HEK293T (cell line): ENCODE measurements around the gene SIGLEC12.
"Not testable (repeated sequence)": the region's sequence is repeated elsewhere in the genome, so short reads cannot be mapped to it uniquely, and the experiment has no call there.

ENCODE experiments used
- CTCF ChIA-PET: fragments of 350-600 bp; formaldehyde crosslinking; extraction: SDS; loops from one replicate; lab custom pipeline; 2021; ENCODE audit warnings: antibody characterized with exemption, inconsistent platforms; lab: Yijun Ruan, JAX
- POLR2A ChIA-PET: fragments of 350-600 bp; formaldehyde crosslinking; extraction: SDS; loops from one replicate; lab custom pipeline; 2020; ENCODE audit warnings: antibody characterized with exemption, inconsistent platforms; lab: Yijun Ruan, JAX
- DNase-seq: peaks from one replicate; pipeline ENCODE4 v3.0.0; 2012; ENCODE audit warnings: mixed read lengths; ENCODE audit errors: extremely low spot score
- ARNT ChIP-seq: fragments of 450-650 bp; IDR thresholded peaks from 2 replicates; pipeline ENCODE4 v1.6.1; 2017; ENCODE audit warnings: mild to moderate bottlenecking
- BHLHE40 ChIP-seq: fragments of 450-650 bp; IDR thresholded peaks from 2 replicates; pipeline ENCODE4 v1.6.1; 2016; ENCODE audit warnings: mild to moderate bottlenecking, moderate library complexity, borderline replicate concordance
- CTBP1 ChIP-seq: fragments of 450-650 bp; IDR thresholded peaks from 2 replicates; pipeline ENCODE4 v1.6.1; 2016; ENCODE audit warnings: borderline replicate concordance
- ELF4 ChIP-seq: fragments of 450-650 bp; IDR thresholded peaks from 2 replicates; pipeline ENCODE4 v1.6.1; 2017; ENCODE audit warnings: antibody characterized with exemption
- FOXA1 ChIP-seq: fragments of 450-650 bp; IDR thresholded peaks from 2 replicates; pipeline ENCODE4 v1.6.1; 2016; ENCODE audit warnings: mild to moderate bottlenecking
- FOXK2 ChIP-seq: fragments of 450-650 bp; IDR thresholded peaks from 2 replicates; pipeline ENCODE4 v1.6.1; 2016; ENCODE audit warnings: mild to moderate bottlenecking
- FOXM1 ChIP-seq: fragments of 450-650 bp; IDR thresholded peaks from 2 replicates; pipeline ENCODE4 v1.6.1; 2017; ENCODE audit warnings: mild to moderate bottlenecking, borderline replicate concordance
- HDGF ChIP-seq: fragments of 450-650 bp; IDR thresholded peaks from 2 replicates; pipeline ENCODE4 v1.6.1; 2017; ENCODE audit warnings: antibody characterized with exemption, borderline replicate concordance
- L3MBTL2 ChIP-seq: fragments of 450-650 bp; conservative IDR thresholded peaks from 2 replicates; pipeline ENCODE4 v1.6.1; 2016; ENCODE audit warnings: mild to moderate bottlenecking
- LEF1 ChIP-seq: fragments of 450-650 bp; IDR thresholded peaks from 2 replicates; pipeline ENCODE4 v1.6.1; 2017; ENCODE audit warnings: mild to moderate bottlenecking, borderline replicate concordance
- NFRKB ChIP-seq: fragments of 450-650 bp; IDR thresholded peaks from 2 replicates; pipeline ENCODE4 v1.6.1; 2016; ENCODE audit warnings: mild to moderate bottlenecking, moderate library complexity
- SP1 ChIP-seq: fragments of 450-650 bp; IDR thresholded peaks from 2 replicates; pipeline ENCODE4 v1.6.1; 2017
- SUZ12 ChIP-seq: fragments of 450-650 bp; IDR thresholded peaks from 2 replicates; pipeline ENCODE4 v1.6.1; 2016; ENCODE audit warnings: mild to moderate bottlenecking
- TARDBP ChIP-seq: fragments of 450-650 bp; IDR thresholded peaks from 2 replicates; pipeline ENCODE4 v1.6.1; 2016
- ZNF384 ChIP-seq: fragments of 450-650 bp; IDR thresholded peaks from 2 replicates; pipeline ENCODE4 v1.6.1; 2016
- TF ChIP-seq, protein P1 (sequence below): fragments of 450-650 bp; IDR thresholded peaks from 2 replicates; pipeline ENCODE4 v1.6.1; 2016

Gene SIGLEC12

DNA sequence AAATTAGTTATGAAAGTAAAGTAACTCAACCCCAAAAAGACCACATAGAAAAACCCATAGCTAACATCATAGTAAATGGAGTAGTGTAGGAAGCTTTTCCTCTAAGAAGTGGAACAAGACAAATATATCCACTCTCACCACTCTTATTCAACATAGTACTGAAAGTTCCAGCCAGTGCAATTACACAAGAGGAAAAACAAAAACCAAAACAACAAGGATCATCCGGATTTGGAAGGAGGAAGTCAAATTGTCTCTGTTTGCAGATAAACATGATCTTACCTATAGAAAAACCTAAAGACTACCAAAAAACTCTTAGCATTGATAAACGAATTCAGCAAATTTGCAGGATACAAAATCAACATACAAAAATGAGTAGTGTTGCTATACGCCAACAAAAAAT is 34.9 kb downstream of the SIGLEC12 start:
- TF ChIP-seq LEF1 (no peak), CTBP1 (no peak), L3MBTL2 (no peak), NFRKB (no peak), FOXK2 (no peak), ELF4 (no peak), HDGF (no peak), BHLHE40 (no peak), FOXA1 (no peak), FOXM1 (no peak), ARNT (no peak), SUZ12 (no peak), ZNF384 (no peak), SP1 (no peak), TARDBP (no peak)
- TF ChIP-seq, protein P1, sequence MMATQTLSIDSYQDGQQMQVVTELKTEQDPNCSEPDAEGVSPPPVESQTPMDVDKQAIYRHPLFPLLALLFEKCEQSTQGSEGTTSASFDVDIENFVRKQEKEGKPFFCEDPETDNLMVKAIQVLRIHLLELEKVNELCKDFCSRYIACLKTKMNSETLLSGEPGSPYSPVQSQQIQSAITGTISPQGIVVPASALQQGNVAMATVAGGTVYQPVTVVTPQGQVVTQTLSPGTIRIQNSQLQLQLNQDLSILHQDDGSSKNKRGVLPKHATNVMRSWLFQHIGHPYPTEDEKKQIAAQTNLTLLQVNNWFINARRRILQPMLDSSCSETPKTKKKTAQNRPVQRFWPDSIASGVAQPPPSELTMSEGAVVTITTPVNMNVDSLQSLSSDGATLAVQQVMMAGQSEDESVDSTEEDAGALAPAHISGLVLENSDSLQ, result no peak
- ChIA-PET CTCF (no interaction called here), POLR2A (interaction anchor here (0.7 kb wide), 1 partner anchor 73 kb away, joined by 3 read pairs; no protein-coding TSS in a partner anchor)
- DNase-seq, result no peak

DNA sequence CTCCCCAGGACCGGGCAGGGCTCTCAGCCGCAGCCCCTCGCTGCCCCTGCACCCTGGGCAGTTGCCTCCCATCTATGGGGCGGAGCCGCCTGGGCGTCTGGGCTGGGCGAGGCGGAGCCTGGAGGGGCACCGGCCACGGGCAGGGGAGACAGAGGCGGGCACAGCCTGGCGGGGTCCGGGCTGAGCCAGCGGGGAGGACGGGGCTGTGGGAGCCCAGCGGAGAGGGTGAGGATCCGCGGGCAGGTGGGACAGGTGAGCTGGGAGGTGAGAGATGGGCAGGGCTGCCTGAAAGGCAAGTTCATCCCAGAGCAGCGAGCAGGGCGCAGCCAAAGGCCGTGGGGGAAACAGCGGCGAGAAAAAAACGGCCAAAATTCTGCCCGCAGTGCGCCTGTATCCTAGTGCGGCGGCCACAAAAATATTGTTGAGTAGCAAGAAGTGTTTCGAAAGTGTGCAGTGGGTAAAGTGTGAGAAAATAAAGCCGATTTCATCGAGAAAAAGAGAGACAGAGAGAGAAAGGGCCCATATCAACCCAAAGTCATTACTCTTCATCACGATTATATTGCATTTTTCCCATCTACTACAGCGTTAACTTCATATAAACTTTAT is 37.5 kb downstream of the SIGLEC12 start:
- DNase-seq, CTCF ChIA-PET, POLR2A ChIA-PET: not testable (repeated sequence)

DNA sequence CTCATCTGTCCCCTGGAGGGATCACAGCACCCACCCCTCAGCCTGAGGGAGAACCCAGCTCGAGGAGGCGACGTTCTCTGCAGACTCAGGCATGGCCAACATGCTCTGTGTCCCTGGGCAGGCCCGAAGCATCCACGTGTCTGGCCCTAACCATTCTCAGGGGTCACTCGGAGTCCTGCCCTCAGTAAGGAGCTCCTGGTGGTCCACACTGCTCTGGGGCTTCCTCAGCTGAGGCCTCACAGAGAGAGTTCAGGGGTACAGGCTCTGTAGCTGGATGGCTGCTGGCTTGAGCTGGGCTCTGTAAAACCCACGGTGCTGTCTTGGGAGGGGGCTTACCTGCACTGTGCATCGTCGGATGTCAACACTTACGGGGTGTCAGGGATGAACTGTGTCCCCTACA is 38.9 kb downstream of the SIGLEC12 start:
- DNase-seq, result no peak
- ChIA-PET POLR2A (no interaction called here), CTCF (no interaction called here)
- TF ChIP-seq FOXM1 (no peak), BHLHE40 (no peak), ZNF384 (no peak), LEF1 (no peak), L3MBTL2 (no peak), NFRKB (no peak), HDGF (no peak), SUZ12 (no peak), CTBP1 (no peak), TARDBP (no peak), FOXK2 (no peak), ARNT (no peak), SP1 (no peak), FOXA1 (no peak)
- TF ChIP-seq, protein P1, result no peak

DNA sequence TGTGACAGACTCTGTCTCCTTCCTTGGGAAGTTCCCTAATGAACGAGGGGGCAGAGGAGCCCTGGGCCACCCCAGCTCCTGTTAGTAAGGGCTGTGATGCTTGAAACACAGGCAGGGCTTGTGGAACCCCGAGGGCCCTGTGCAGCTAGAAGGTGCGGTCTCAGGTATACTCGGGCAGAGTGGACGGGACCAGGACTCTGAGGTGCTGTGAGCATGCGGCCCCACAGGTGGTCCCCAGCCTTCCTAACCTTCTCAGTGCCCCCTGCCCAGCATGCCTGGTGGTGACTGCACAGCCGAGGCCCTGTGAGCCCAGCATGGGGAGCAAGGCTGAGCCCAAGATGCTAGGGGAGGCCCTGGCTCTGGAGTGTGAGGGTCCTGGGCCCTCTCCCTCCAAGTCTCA is 39.3 kb downstream of the SIGLEC12 start:
- POLR2A ChIA-PET, result no interaction called here
- TF ChIP-seq CTBP1 (no peak), FOXM1 (no peak), ZNF384 (no peak), SP1 (no peak), NFRKB (no peak), TARDBP (no peak), BHLHE40 (no peak), FOXK2 (no peak), LEF1 (no peak), ELF4 (no peak), L3MBTL2 (no peak), FOXA1 (no peak), ARNT (no peak), SUZ12 (no peak), HDGF (no peak)
- TF ChIP-seq, protein P1, result no peak
- no peak for DNase-seq
- CTCF ChIA-PET, result no interaction called here

DNA sequence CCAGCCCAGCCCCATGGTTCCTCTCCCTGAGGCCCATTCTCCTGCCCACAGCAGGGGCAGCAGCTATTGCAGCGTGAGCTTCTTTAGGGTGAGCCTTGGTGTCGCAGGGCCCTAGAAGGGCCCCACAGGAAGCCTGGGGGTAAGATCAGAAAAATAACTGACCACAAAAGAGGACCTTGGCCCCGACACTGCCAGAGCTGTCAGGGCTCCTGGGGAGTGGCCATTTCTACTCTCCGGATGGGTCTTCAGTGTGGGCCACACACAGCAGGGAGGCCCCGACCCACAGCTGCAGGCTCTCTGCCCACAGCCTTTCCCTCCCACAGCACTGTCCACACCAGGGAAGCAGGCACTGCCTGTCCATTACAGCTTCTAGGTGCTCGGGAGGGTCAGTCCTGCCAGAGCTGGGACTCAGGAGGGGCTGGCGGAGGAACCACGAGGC is 39.9 kb downstream of the SIGLEC12 start:
- ChIA-PET POLR2A (no interaction called here), CTCF (no interaction called here)
- no peak for TF ChIP-seq NFRKB
- TF ChIP-seq TARDBP, result no peak
- TF ChIP-seq FOXK2, result no peak
- no peak for TF ChIP-seq ZNF384
- TF ChIP-seq CTBP1, result no peak
- no peak for TF ChIP-seq BHLHE40
- TF ChIP-seq LEF1, result no peak
- TF ChIP-seq SUZ12, result no peak
- TF ChIP-seq ELF4, result no peak
- no peak for TF ChIP-seq L3MBTL2
- DNase-seq, result no peak

DNA sequence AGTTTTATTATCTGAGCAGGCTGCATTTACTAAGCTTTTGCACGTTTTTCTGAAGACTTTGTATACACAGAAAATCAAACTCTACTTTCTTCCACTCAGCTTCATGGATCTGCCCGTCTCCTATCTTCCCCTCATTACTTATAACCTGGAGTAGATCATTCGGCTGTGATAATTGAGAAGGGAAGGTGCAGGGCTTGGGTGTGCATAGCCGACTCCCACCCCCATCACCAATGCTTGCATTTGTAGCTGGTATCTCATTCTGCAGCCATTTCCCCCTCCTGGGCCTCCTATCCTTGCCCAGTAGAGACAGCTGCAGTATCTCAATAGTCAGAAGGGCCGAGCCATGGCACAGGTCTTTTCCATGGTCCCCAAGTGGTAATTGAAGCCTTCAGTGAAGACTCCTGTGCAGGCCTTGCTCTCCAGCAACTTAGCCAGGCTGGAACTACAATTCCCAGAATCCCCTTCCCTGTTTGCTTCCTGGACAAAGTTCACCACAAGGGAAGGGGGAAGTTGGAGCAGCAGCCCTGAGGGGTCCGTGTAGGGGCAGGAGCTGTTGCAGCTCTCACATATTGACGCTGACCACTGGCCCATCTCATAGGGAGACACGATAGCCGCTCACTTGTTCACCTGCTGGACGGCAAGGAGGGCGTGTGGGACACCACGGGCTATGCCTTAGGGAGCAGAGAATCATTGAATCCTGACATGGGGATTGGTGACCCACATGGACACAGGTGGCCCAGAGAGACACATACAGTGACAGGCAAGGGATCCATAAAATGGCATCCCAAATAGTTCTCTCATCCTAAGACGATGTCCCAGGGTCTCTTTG is 41.2 kb downstream of the SIGLEC12 start:
- CTCF ChIA-PET, result no interaction called here
- POLR2A ChIA-PET, result no interaction called here
- DNase-seq, result peak; percentile 30
- TF ChIP-seq ARNT, result no peak
- TF ChIP-seq TARDBP, result no peak
- TF ChIP-seq LEF1, result no peak
- TF ChIP-seq CTBP1, result no peak
- TF ChIP-seq FOXM1, result no peak
- no peak for TF ChIP-seq FOXK2
- no peak for TF ChIP-seq SP1
- no peak for TF ChIP-seq L3MBTL2
- TF ChIP-seq BHLHE40, result no peak
- TF ChIP-seq ELF4, result no peak
